Endothelial cell of umbilical vein (primary cell): ENCODE measurements around the gene DLG5.

Experiments
- CTCF ChIP-seq, 2 donors: IDR thresholded peaks; 1 replicate in 1 of 2; 2 replicates in 1 of 2; pipeline ENCODE4 v1.5.1; 2011; ENCODE audit warnings: low read length in 2 of 2, mild to moderate bottlenecking in 2 of 2, moderate library complexity in 2 of 2, control low read depth in 1 of 2, inconsistent platforms in 1 of 2, low read depth in 1 of 2; ENCODE audit not compliant: insufficient read depth in 1 of 2; ENCODE audit errors: extremely low read depth in 1 of 2
- GATA2 ChIP-seq: IDR thresholded peaks from 2 replicates; pipeline ENCODE4 v1.7.0; 2011; ENCODE audit warnings: low read depth, mild to moderate bottlenecking, moderate library complexity, mixed read lengths, low read length; ENCODE audit not compliant: insufficient read length, insufficient read depth
- POLR2A ChIP-seq: IDR thresholded peaks from 2 replicates; pipeline ENCODE4 v1.6.1; 2012; ENCODE audit warnings: low read depth, mild to moderate bottlenecking, control low read depth, low read length
- POLR2AphosphoS5 ChIP-seq: IDR thresholded peaks from 2 replicates; pipeline ENCODE4 v1.6.1; 2012; ENCODE audit warnings: low read depth, mild to moderate bottlenecking, control low read depth, low read length, moderate library complexity; ENCODE audit not compliant: insufficient read depth

- TF ChIP-seq POLR2AphosphoS5 (no peak), CTCF (IDR thresholded peaks at IDR 0.05; ENCODE audit: extremely low read depth in 1 of 2, insufficient read depth in 1 of 2, low read depth in 1 of 2, low read length in 2 of 2) (no peak), POLR2A (no peak), GATA2 (no peak)
Measured at GRCh38 chr10:77884181-77884580, 42.4 kb downstream of the DLG5 start.
